Activated CD8-positive, alpha-beta memory T cell treated with anti-CD3 and anti-CD28 coated beads for 4 hours (primary cell): ENCODE measurements around the gene RAC2.

Source experiments
- DNase-seq, 2 donors: peaks; one replicate each; pipeline ENCODE4 v3.0.0-alpha.2; 2020; ENCODE audit warnings: low read depth in 2 of 2

RAC2 gene

GRCh38 chr22:37176464-37177061, 67.5 kb downstream of the RAC2 start:
- DNase-seq = no peak

GRCh38 chr22:37175414-37176281, 68.4 kb downstream of the RAC2 start:
- DNase-seq = no peak
